ENCODE measurements around the gene SPTBN5.

The SPTBN5 gene

GRCh38 chr15:41848631-41849030, 45.2 kb downstream of the SPTBN5 start:
- Histone ChIP-seq H3K9me3 (ENCODE audit: insufficient read depth, low read depth, low read length) (no peaks in the 10 kb centered on the region), H3K79me2 (ENCODE audit: insufficient read depth, low read length) (no peaks in the 10 kb centered on the region), H3K4me2 (ENCODE audit: low read depth, low read length, poor library complexity, severe bottlenecking) (no peak overlapping the region), H2AFZ (ENCODE audit: low read length) (no peak overlapping the region), H3K27me3 (ENCODE audit: insufficient read depth, low read length, poor library complexity, severe bottlenecking) (no peaks in the 10 kb centered on the region), H3K4me1 (ENCODE audit: insufficient read depth, low read length, poor library complexity, severe bottlenecking) (no peaks in the 10 kb centered on the region), H3K9ac (ENCODE audit: low read depth, low read length, poor library complexity, severe bottlenecking) (no peak overlapping the region), H4K20me1 (ENCODE audit: insufficient read depth, low read length, poor library complexity, severe bottlenecking) (no peaks in the 10 kb centered on the region), H3K36me3 (ENCODE audit: insufficient read depth, low read length) (no peaks in the 10 kb centered on the region; the same call in 1 of the 2 replicates), H3F3A (ENCODE audit: low read depth) (no peaks in the 10 kb centered on the region), H3K9me2 (replicated peaks; ENCODE audit: low read depth, low read length) (no peaks in the 10 kb centered on the region), H3K4me3 (ENCODE audit: low read length, poor library complexity, severe bottlenecking) (no peak overlapping the region)
- TF ChIP-seq EZH2phosphoT487 (IDR thresholded peaks at IDR 0.05; ENCODE audit: borderline replicate concordance) (no peak), CTCF (conservative IDR thresholded peaks at IDR 0.05; ENCODE audit: low read length) (no peak)

GRCh38 chr15:41847981-41848380, 45.9 kb downstream of the SPTBN5 start:
- H3K9ac ChIP-seq (ENCODE audit: low read depth, low read length, poor library complexity, severe bottlenecking), result no peak overlapping the region
- H3K9me3 ChIP-seq (ENCODE audit: insufficient read depth, low read depth, low read length), result no peaks in the 10 kb centered on the region
- H3K79me2 ChIP-seq (ENCODE audit: insufficient read depth, low read length), result no peaks in the 10 kb centered on the region
- H3K9me2 ChIP-seq (replicated peaks; ENCODE audit: low read depth, low read length), result no peaks in the 10 kb centered on the region
- no peaks in the 10 kb centered on the region for H3F3A ChIP-seq (ENCODE audit: low read depth)
- H2AFZ ChIP-seq (ENCODE audit: low read length), result no peak overlapping the region
- no peak overlapping the region for H3K4me3 ChIP-seq (ENCODE audit: low read length, poor library complexity, severe bottlenecking)
- no peak overlapping the region for H3K4me2 ChIP-seq (ENCODE audit: low read depth, low read length, poor library complexity, severe bottlenecking)
- H4K20me1 ChIP-seq (ENCODE audit: insufficient read depth, low read length, poor library complexity, severe bottlenecking), result no peaks in the 10 kb centered on the region
- no peaks in the 10 kb centered on the region; the same call in 1 of the 2 replicates for H3K36me3 ChIP-seq (ENCODE audit: insufficient read depth, low read length)
- H3K27me3 ChIP-seq (ENCODE audit: insufficient read depth, low read length, poor library complexity, severe bottlenecking), result no peaks in the 10 kb centered on the region
- TF ChIP-seq EZH2phosphoT487 (IDR thresholded peaks at IDR 0.05; ENCODE audit: borderline replicate concordance), result no peak
- no peaks in the 10 kb centered on the region for H3K4me1 ChIP-seq (ENCODE audit: insufficient read depth, low read length, poor library complexity, severe bottlenecking)

GRCh38 chr15:41847206-41847605, 46.6 kb downstream of the SPTBN5 start:
- H3K9me3 ChIP-seq (ENCODE audit: insufficient read depth, low read depth, low read length), result no peaks in the 10 kb centered on the region
- H3K4me3 ChIP-seq (ENCODE audit: low read length, poor library complexity, severe bottlenecking), result no peak overlapping the region
- TF ChIP-seq EZH2phosphoT487 (IDR thresholded peaks at IDR 0.05; ENCODE audit: borderline replicate concordance) (no peak), CTCF (conservative IDR thresholded peaks at IDR 0.05; ENCODE audit: low read length) (no peak)
- H3K4me2 ChIP-seq (ENCODE audit: low read depth, low read length, poor library complexity, severe bottlenecking), result no peak overlapping the region
- no peaks in the 10 kb centered on the region for H3K27me3 ChIP-seq (ENCODE audit: insufficient read depth, low read length, poor library complexity, severe bottlenecking)
- no peaks in the 10 kb centered on the region for H4K20me1 ChIP-seq (ENCODE audit: insufficient read depth, low read length, poor library complexity, severe bottlenecking)
- H3K9ac ChIP-seq (ENCODE audit: low read depth, low read length, poor library complexity, severe bottlenecking), result no peak overlapping the region
- no peaks in the 10 kb centered on the region; the same call in 1 of the 2 replicates for H3K36me3 ChIP-seq (ENCODE audit: insufficient read depth, low read length)
- no peaks in the 10 kb centered on the region for H3F3A ChIP-seq (ENCODE audit: low read depth)
- H3K79me2 ChIP-seq (ENCODE audit: insufficient read depth, low read length), result no peaks in the 10 kb centered on the region
- H2AFZ ChIP-seq (ENCODE audit: low read length), result no peak overlapping the region
- H3K9me2 ChIP-seq (replicated peaks; ENCODE audit: low read depth, low read length), result no peaks in the 10 kb centered on the region
- no peaks in the 10 kb centered on the region for H3K4me1 ChIP-seq (ENCODE audit: insufficient read depth, low read length, poor library complexity, severe bottlenecking)

- Histone ChIP-seq H3K9me2 (replicated peaks; ENCODE audit: low read depth, low read length) (no peaks in the 10 kb centered on the region), H3K9ac (ENCODE audit: low read depth, low read length, poor library complexity, severe bottlenecking) (no peak overlapping the region), H3F3A (ENCODE audit: low read depth) (no peaks in the 10 kb centered on the region), H4K20me1 (ENCODE audit: insufficient read depth, low read length, poor library complexity, severe bottlenecking) (no peaks in the 10 kb centered on the region), H3K4me1 (ENCODE audit: insufficient read depth, low read length, poor library complexity, severe bottlenecking) (no peaks in the 10 kb centered on the region), H3K27me3 (ENCODE audit: insufficient read depth, low read length, poor library complexity, severe bottlenecking) (no peaks in the 10 kb centered on the region), H3K79me2 (ENCODE audit: insufficient read depth, low read length) (no peaks in the 10 kb centered on the region), H3K4me2 (ENCODE audit: low read depth, low read length, poor library complexity, severe bottlenecking) (no peak overlapping the region), H3K4me3 (ENCODE audit: low read length, poor library complexity, severe bottlenecking) (no peak overlapping the region), H2AFZ (ENCODE audit: low read length) (no peak overlapping the region), H3K9me3 (ENCODE audit: insufficient read depth, low read depth, low read length) (no peaks in the 10 kb centered on the region), H3K36me3 (ENCODE audit: insufficient read depth, low read length) (no peaks in the 10 kb centered on the region; the same call in 1 of the 2 replicates)
- TF ChIP-seq EZH2phosphoT487 (IDR thresholded peaks at IDR 0.05; ENCODE audit: borderline replicate concordance) (no peak), CTCF (conservative IDR thresholded peaks at IDR 0.05; ENCODE audit: low read length) (no peak)
These were observed 49.0 kb downstream of the SPTBN5 start for GRCh38 chr15:41844814-41845213.

Measured in Loucy (cell line).